ENCODE results near the gene FOXR2. TPM values are rescaled to one million over a fixed set of nuclear protein-coding genes. Genes with fewer than 3 reads are reported as not detected.

The FOXR2 gene
- polyA plus RNA-seq, 1 experiment, result not detected

- no peak for TF ChIP-seq CTCF (IDR thresholded peaks at IDR 0.05; ENCODE audit: insufficient read depth, low read depth, low read length)
- ChIA-PET POLR2A (no interaction called here), CTCF (no interaction called here)
- H3K36me3 ChIP-seq (ENCODE audit: control insufficient read depth, insufficient read depth, low read length), result no peaks in the 10 kb centered on the region
- no peaks in the 10 kb centered on the region for H3K27me3 ChIP-seq (ENCODE audit: control insufficient read depth, insufficient read depth, low read length)
- no peak overlapping the region for H3K4me3 ChIP-seq (ENCODE audit: low read depth, low read length)
- no peak for DNase-seq (ENCODE audit: low read depth)
These were observed 17.7 kb downstream of the FOXR2 start for GRCh38 chrX:55640854-55641253.

- ChIA-PET POLR2A (no interaction called here), CTCF (no interaction called here)
- DNase-seq (ENCODE audit: low read depth), result no peak
- H3K27me3 ChIP-seq (ENCODE audit: control insufficient read depth, insufficient read depth, low read length), result no peaks in the 10 kb centered on the region
- no peaks in the 10 kb centered on the region for H3K36me3 ChIP-seq (ENCODE audit: control insufficient read depth, insufficient read depth, low read length)
- TF ChIP-seq CTCF (IDR thresholded peaks at IDR 0.05; ENCODE audit: insufficient read depth, low read depth, low read length), result no peak
- no peak overlapping the region for H3K4me3 ChIP-seq (ENCODE audit: low read depth, low read length)
These were observed 25.2 kb downstream of the FOXR2 start for GRCh38 chrX:55648434-55648833.

- no peaks in the 10 kb centered on the region for H3K36me3 ChIP-seq (ENCODE audit: control insufficient read depth, insufficient read depth, low read length)
- POLR2A ChIA-PET, result no interaction called here
- no peak for DNase-seq (ENCODE audit: low read depth)
- no peak overlapping the region for H3K4me3 ChIP-seq (ENCODE audit: low read depth, low read length)
- TF ChIP-seq CTCF (IDR thresholded peaks at IDR 0.05; ENCODE audit: insufficient read depth, low read depth, low read length), result no peak
- no peaks in the 10 kb centered on the region for H3K27me3 ChIP-seq (ENCODE audit: control insufficient read depth, insufficient read depth, low read length)
- CTCF ChIA-PET, result no interaction called here
These were observed 36.7 kb downstream of the FOXR2 start for GRCh38 chrX:55659931-55660330.

GRCh38 chrX:55663584-55663983 lies 40.4 kb downstream of the FOXR2 start:
- POLR2A ChIA-PET, result no interaction called here
- no peak overlapping the region for H3K4me3 ChIP-seq (ENCODE audit: low read depth, low read length)
- no peak for DNase-seq (ENCODE audit: low read depth)
- CTCF ChIA-PET, result no interaction called here
- no peaks in the 10 kb centered on the region for H3K27me3 ChIP-seq (ENCODE audit: control insufficient read depth, insufficient read depth, low read length)
- H3K36me3 ChIP-seq (ENCODE audit: control insufficient read depth, insufficient read depth, low read length), result no peaks in the 10 kb centered on the region
- TF ChIP-seq CTCF (IDR thresholded peaks at IDR 0.05; ENCODE audit: insufficient read depth, low read depth, low read length), result no peak

GRCh38 chrX:55668084-55668483 lies 44.9 kb downstream of the FOXR2 start:
- ChIA-PET POLR2A (no interaction called here), CTCF (no interaction called here)
- H3K36me3 ChIP-seq (ENCODE audit: control insufficient read depth, insufficient read depth, low read length), result no peaks in the 10 kb centered on the region
- H3K27me3 ChIP-seq (ENCODE audit: control insufficient read depth, insufficient read depth, low read length), result no peaks in the 10 kb centered on the region
- no peak overlapping the region for H3K4me3 ChIP-seq (ENCODE audit: low read depth, low read length)
- TF ChIP-seq CTCF (IDR thresholded peaks at IDR 0.05; ENCODE audit: insufficient read depth, low read depth, low read length), result no peak
- no peak for DNase-seq (ENCODE audit: low read depth)

Small RNA genes lying within 50 kb of the gene (small RNA-seq; reads per million reads assigned to genes)
- not detected for gene RF00019 (ENCODE audit: insufficient read length, low read depth, low replicate concordance)

Other genes with a start within 250 kb of the FOXR2 start
- 22.1 and 28.4 TPM in 2 replicates for gene MAGEH1, start 171.3 kb upstream of the FOXR2 start, polyA plus RNA-seq (2011; rRNA removed)
- gene USP51, start 133.6 kb upstream of the FOXR2 start, polyA plus RNA-seq (2011; rRNA removed), result 0.49 and 0.65 TPM in 2 replicates
- 21.4 and 40.9 TPM in 2 replicates for gene RRAGB, start 94.3 kb downstream of the FOXR2 start, polyA plus RNA-seq (2011; rRNA removed)

Measured in BJ (cell line).